ENCODE measurements around the gene DNM3. TPM values are rescaled to one million over a fixed set of nuclear protein-coding genes. Genes with fewer than 3 reads are reported as not detected.

The DNM3 gene
- total RNA-seq, 2 experiments from 2014 or later, result 1.5 to 1.6 TPM

GRCh38 chr1:171909711-171910110 is 68.4 kb downstream of the DNM3 start:
- ATAC-seq, result no peak
- Mint-ChIP-seq H3K36me3 (ENCODE audit: low read depth) (no peaks in the 10 kb centered on the region), H3K9me3 (ENCODE audit: insufficient read depth) (no peaks in the 10 kb centered on the region), H3K4me1 (ENCODE audit: low read depth) (no peaks in the 10 kb centered on the region), H3K27me3 (ENCODE audit: low read depth) (no peaks in the 10 kb centered on the region), H3K4me3 (no peak overlapping the region), H3K27ac (no peak overlapping the region)
- ChIA-PET CTCF (interaction anchor here (1.2 kb wide), 1 partner anchor 109 kb away, joined by 3 read pairs; no protein-coding TSS in a partner anchor), POLR2A (no interaction called here)
- DNase-seq, result no peak

GRCh38 chr1:171910786-171911185 is 69.5 kb downstream of the DNM3 start:
- H3K36me3 Mint-ChIP-seq (ENCODE audit: low read depth), result no peaks in the 10 kb centered on the region
- H3K27ac Mint-ChIP-seq, result no peak overlapping the region
- CTCF ChIA-PET, result no interaction called here
- POLR2A ChIA-PET, result no interaction called here
- no peak for ATAC-seq
- no peaks in the 10 kb centered on the region for H3K9me3 Mint-ChIP-seq (ENCODE audit: insufficient read depth)
- no peak overlapping the region for H3K4me3 Mint-ChIP-seq
- no peaks in the 10 kb centered on the region for H3K4me1 Mint-ChIP-seq (ENCODE audit: low read depth)
- DNase-seq, result no peak
- H3K27me3 Mint-ChIP-seq (ENCODE audit: low read depth), result no peaks in the 10 kb centered on the region

- DNase-seq (no peak), ATAC-seq (no peak)
- Mint-ChIP-seq H3K4me3 (no peak overlapping the region), H3K4me1 (ENCODE audit: low read depth) (no peaks in the 10 kb centered on the region), H3K36me3 (ENCODE audit: low read depth) (no peaks in the 10 kb centered on the region), H3K27me3 (ENCODE audit: low read depth) (no peaks in the 10 kb centered on the region), H3K27ac (no peak overlapping the region), H3K9me3 (ENCODE audit: insufficient read depth) (no peaks in the 10 kb centered on the region)
- POLR2A ChIA-PET, result no interaction called here
- CTCF ChIA-PET, result no interaction called here
Observed at GRCh38 chr1:171911506-171911905, 70.2 kb downstream of the DNM3 start.

- Mint-ChIP-seq H3K9me3 (ENCODE audit: insufficient read depth) (no peaks in the 10 kb centered on the region), H3K27me3 (ENCODE audit: low read depth) (no peaks in the 10 kb centered on the region), H3K27ac (no peak overlapping the region), H3K4me1 (ENCODE audit: low read depth) (no peaks in the 10 kb centered on the region), H3K4me3 (no peak overlapping the region), H3K36me3 (ENCODE audit: low read depth) (no peaks in the 10 kb centered on the region)
- ChIA-PET CTCF (interaction anchor here (0.6 kb wide), 1 partner anchor 111 kb away, joined by 3 read pairs; no protein-coding TSS in a partner anchor), POLR2A (no interaction called here)
- DNase-seq (no peak), ATAC-seq (no peak)
Observed at GRCh38 chr1:171912509-171913175, 71.3 kb downstream of the DNM3 start.

GRCh38 chr1:171913385-171913784 is 72.1 kb downstream of the DNM3 start:
- Mint-ChIP-seq H3K9me3 (ENCODE audit: insufficient read depth) (no peaks in the 10 kb centered on the region), H3K36me3 (ENCODE audit: low read depth) (no peaks in the 10 kb centered on the region), H3K27ac (no peak overlapping the region), H3K4me1 (ENCODE audit: low read depth) (no peaks in the 10 kb centered on the region), H3K27me3 (ENCODE audit: low read depth) (no peaks in the 10 kb centered on the region), H3K4me3 (no peak overlapping the region)
- CTCF ChIA-PET, result interaction anchor here (0.6 kb wide), 1 partner anchor 112 kb away, joined by 3 read pairs; no protein-coding TSS in a partner anchor
- no peak for ATAC-seq
- no peak for DNase-seq
- POLR2A ChIA-PET, result no interaction called here

- Mint-ChIP-seq H3K36me3 (ENCODE audit: low read depth) (no peaks in the 10 kb centered on the region), H3K27me3 (ENCODE audit: low read depth) (no peaks in the 10 kb centered on the region), H3K27ac (no peak overlapping the region), H3K4me3 (no peak overlapping the region), H3K9me3 (ENCODE audit: insufficient read depth) (no peaks in the 10 kb centered on the region), H3K4me1 (ENCODE audit: low read depth) (no peaks in the 10 kb centered on the region)
- no peak for ATAC-seq
- ChIA-PET CTCF (no interaction called here), POLR2A (no interaction called here)
- no peak for DNase-seq
Observed at GRCh38 chr1:171916315-171916771, 75.0 kb downstream of the DNM3 start.

GRCh38 chr1:171917331-171917730 is 76.0 kb downstream of the DNM3 start:
- Mint-ChIP-seq H3K27ac (no peak overlapping the region), H3K4me1 (ENCODE audit: low read depth) (no peaks in the 10 kb centered on the region), H3K36me3 (ENCODE audit: low read depth) (no peaks in the 10 kb centered on the region), H3K9me3 (ENCODE audit: insufficient read depth) (no peaks in the 10 kb centered on the region), H3K27me3 (ENCODE audit: low read depth) (no peaks in the 10 kb centered on the region), H3K4me3 (no peak overlapping the region)
- ATAC-seq (no peak), DNase-seq (no peak)
- POLR2A ChIA-PET, result no interaction called here
- CTCF ChIA-PET, result no interaction called here

GRCh38 chr1:171919891-171920887 is 78.9 kb downstream of the DNM3 start:
- CTCF ChIA-PET, result interaction anchor here (1.2 kb wide), 1 partner anchor 66 kb away, joined by 3 read pairs; no protein-coding TSS in a partner anchor
- Mint-ChIP-seq H3K9me3 (ENCODE audit: insufficient read depth) (peaks cover 6% of the 10 kb centered on the region), H3K4me1 (ENCODE audit: low read depth) (peaks cover 5% of the 10 kb centered on the region), H3K27me3 (ENCODE audit: low read depth) (no peaks in the 10 kb centered on the region), H3K36me3 (ENCODE audit: low read depth) (no peaks in the 10 kb centered on the region), H3K27ac (no peak overlapping the region), H3K4me3 (no peak overlapping the region)
- DNase-seq, result no peak
- no peak for ATAC-seq
- POLR2A ChIA-PET, result no interaction called here

- no peak overlapping the region for H3K4me3 Mint-ChIP-seq
- no peak overlapping the region for H3K27ac Mint-ChIP-seq
- no peaks in the 10 kb centered on the region for H3K27me3 Mint-ChIP-seq (ENCODE audit: low read depth)
- CTCF ChIA-PET, result no interaction called here
- ATAC-seq, result no peak
- no peak for DNase-seq
- H3K9me3 Mint-ChIP-seq (ENCODE audit: insufficient read depth), result peaks cover 10% of the 10 kb centered on the region
- peaks cover 5% of the 10 kb centered on the region for H3K4me1 Mint-ChIP-seq (ENCODE audit: low read depth)
- H3K36me3 Mint-ChIP-seq (ENCODE audit: low read depth), result no peaks in the 10 kb centered on the region
- POLR2A ChIA-PET, result no interaction called here
Observed at GRCh38 chr1:171922999-171923398, 81.7 kb downstream of the DNM3 start.

- POLR2A ChIA-PET, result interaction anchor here (0.6 kb wide), 1 partner anchor 86 kb away, joined by 3 read pairs; no protein-coding TSS in a partner anchor
- Mint-ChIP-seq H3K4me1 (ENCODE audit: low read depth) (no peaks in the 10 kb centered on the region), H3K36me3 (ENCODE audit: low read depth) (no peaks in the 10 kb centered on the region), H3K4me3 (no peak overlapping the region), H3K27me3 (ENCODE audit: low read depth) (peaks cover 5% of the 10 kb centered on the region), H3K27ac (no peak overlapping the region), H3K9me3 (ENCODE audit: insufficient read depth) (peaks cover 10% of the 10 kb centered on the region)
- DNase-seq (no peak), ATAC-seq (no peak)
- CTCF ChIA-PET, result interaction anchor here (1.5 kb wide), 1 partner anchor 9 kb away, joined by 4 read pairs; no protein-coding TSS in a partner anchor
Observed at GRCh38 chr1:171929121-171929520, 87.8 kb downstream of the DNM3 start.

GRCh38 chr1:171931752-171932151 is 90.5 kb downstream of the DNM3 start:
- no peak for ATAC-seq

GRCh38 chr1:171934664-171935063 is 93.4 kb downstream of the DNM3 start:
- ChIA-PET CTCF (no interaction called here), POLR2A (no interaction called here)

More at GRCh38 chr1:171931752-171932151, 90.5 kb downstream of the DNM3 start:
- no peak for DNase-seq
- ChIA-PET POLR2A (no interaction called here), CTCF (no interaction called here)
- H3K4me1 Mint-ChIP-seq (ENCODE audit: low read depth), result no peaks in the 10 kb centered on the region
- H3K27ac Mint-ChIP-seq, result no peak overlapping the region
- no peaks in the 10 kb centered on the region for H3K9me3 Mint-ChIP-seq (ENCODE audit: insufficient read depth)
- no peaks in the 10 kb centered on the region for H3K36me3 Mint-ChIP-seq (ENCODE audit: low read depth)
- H3K27me3 Mint-ChIP-seq (ENCODE audit: low read depth), result peaks cover 8% of the 10 kb centered on the region
- H3K4me3 Mint-ChIP-seq, result no peak overlapping the region

More at GRCh38 chr1:171934664-171935063, 93.4 kb downstream of the DNM3 start:
- Mint-ChIP-seq H3K4me3 (no peak overlapping the region), H3K4me1 (ENCODE audit: low read depth) (no peaks in the 10 kb centered on the region), H3K36me3 (ENCODE audit: low read depth) (no peaks in the 10 kb centered on the region), H3K27ac (no peak overlapping the region), H3K27me3 (ENCODE audit: low read depth) (peaks cover 9% of the 10 kb centered on the region), H3K9me3 (ENCODE audit: insufficient read depth) (no peaks in the 10 kb centered on the region)
- DNase-seq (no peak), ATAC-seq (no peak)
